GM19324 (cell line): ENCODE results near the gene SNRPF.
A peak's percentile ranks its signal among the peaks of the same experiment; 100 is the strongest.
"Not testable (repeated sequence)": the region's sequence is repeated elsewhere in the genome, so short reads cannot be mapped to it uniquely, and the experiment has no call there.

Experiments used
- ATAC-seq: cut with Tn5 transposase; IDR thresholded peaks from one replicate; pipeline ENCODE4 v1.9.1; 2021; ENCODE audit warnings: mild to moderate bottlenecking, moderate library complexity; ENCODE audit not compliant: unreplicated experiment, low FRiP score

Gene SNRPF

DNA sequence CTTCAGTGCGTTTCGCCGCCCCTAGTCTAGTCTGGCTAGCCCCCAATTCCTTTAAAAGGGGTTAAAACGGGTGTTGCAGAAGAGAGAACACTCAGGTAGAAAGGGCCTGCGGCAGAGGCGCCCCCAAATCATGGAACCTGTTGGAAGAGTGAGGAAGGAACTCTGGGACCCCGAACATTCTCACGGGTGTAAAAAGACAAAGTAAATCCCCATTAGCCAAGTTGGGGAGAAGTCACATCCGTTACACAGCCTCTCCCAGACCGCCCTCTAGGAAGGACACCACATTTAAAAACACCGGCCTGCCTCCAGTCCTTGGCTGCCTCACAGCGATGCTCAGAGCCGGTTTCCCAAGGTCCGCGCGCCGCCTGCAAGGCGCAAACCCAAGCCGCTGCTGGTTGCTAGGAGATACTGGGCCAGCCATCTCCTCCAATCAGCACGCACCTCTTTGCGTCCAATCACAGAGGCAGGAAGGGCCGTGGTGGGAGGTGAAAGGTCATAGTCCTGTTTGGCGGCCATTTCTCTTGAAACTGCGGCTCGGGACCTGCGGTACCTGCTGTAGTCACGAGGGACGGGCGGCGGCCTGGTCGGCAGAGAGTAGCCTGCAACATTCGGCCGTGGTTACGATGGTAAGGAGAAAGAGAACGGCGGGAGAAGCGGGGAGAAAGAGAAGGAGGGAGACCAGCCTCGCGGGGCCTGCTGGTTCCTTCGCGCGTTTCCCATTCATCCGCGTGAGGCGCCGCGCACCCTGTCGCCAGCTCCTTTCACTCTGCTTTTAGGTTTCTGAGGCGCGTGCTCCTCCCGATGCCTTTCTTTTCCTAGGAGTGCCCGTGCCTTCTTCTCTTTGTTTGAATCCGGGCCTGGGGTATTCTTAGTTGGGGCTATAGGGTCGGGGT, at the start of gene SNRPF:
Gene SNRPF (plus strand): TSS at position 502 of the 893 bp plus-strand sequence. CDS start 122 bp downstream, at position 624.
- peak; percentile 99 for ATAC-seq

DNA sequence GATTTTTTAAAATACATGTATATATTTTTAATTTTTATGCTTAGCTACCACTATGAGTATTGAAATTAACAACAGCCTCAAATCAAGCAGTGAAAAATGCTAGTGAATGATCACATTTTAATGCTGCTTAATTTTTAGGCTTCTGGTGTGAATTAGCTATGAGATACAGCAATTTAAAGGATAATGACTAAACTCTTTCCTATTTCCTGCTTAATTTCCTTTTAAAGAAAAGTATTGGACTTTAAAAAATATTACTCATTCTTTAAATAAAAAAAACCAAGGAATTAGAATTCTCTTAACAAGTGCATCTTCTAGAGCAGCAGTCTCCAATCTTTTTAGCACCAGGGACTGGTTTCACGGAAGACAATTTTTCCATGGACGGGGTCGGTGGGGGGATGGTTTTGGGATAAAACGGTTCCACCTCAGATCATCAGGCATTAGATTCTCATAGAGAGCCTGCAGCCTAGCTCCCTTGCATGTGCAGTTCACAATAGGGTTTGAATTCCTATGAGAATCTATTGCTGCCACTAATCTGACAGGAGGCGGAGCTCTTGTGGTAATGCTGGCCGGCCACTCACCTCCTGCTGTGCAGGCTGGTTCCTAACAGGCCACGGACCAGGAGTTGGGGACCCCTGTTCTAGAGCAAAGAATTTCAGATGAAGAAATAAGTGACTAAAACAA, 49.6 kb upstream of the SNRPF start:
- ATAC-seq, result no peak

DNA sequence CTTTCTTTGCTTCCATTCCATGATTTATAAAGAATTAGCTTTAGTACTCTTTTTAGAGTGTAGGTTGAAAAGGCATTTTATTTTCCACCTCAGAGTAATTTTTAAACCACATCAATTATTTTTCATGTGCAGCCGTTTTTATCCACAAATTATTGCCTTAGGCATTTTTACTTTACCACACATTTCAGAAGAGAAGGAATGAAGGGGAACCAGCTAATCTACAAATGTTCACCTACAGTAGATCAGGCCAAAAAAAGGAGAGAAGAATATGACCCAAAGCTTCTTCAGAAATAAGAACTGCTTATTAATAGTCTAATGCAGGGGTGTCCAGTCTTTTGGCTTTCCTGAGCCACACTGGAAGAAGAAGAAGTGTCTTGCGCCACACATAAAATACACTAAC, 48.3 kb upstream of the SNRPF start:
- no peak for ATAC-seq

DNA sequence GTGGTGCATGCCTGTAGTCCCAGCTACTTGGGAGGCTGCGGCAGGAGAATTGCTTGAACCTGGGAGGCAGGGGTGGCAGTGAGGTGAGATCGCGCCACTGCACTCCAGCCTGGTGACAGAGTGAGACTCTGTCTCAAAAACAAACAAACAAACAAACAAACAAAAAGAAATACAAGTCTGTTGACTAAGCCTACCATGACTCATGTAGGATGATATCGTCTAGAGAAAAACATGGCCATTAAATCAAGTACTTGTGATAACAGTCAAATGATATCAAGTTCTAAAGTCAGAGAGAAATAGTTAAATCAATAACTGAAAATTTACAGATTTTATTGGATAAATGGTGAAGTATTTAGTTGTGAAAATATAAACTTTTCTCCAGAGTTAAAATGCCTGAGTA, 46.6 kb upstream of the SNRPF start:
- not testable (repeated sequence) for ATAC-seq

DNA sequence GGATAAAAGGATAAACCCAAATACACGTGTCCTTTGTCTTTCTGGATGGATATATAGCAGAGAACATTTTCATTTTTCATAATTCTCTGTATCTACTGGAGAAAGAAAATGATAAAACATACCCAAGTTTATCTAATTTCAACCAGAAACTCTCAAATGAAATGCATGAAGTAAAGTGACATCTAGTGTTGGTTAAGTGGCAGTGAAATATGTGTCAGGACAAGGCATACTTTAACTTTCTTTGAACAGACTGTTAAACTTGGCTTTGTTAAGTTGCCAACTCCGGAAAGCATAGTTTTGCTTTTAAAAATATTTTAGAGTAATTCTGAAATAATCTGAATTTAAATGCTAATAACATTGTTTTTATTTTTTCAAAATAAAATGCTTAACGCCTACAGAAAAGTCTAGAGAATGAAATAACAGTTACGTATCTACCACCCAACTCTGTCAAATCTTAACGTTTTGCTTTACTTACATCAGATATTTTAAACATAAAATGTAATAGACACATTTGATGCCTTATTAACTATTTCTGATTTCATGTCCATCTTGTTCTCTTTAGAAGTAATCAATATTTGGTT, 43.0 kb upstream of the SNRPF start:
- no peak for ATAC-seq

DNA sequence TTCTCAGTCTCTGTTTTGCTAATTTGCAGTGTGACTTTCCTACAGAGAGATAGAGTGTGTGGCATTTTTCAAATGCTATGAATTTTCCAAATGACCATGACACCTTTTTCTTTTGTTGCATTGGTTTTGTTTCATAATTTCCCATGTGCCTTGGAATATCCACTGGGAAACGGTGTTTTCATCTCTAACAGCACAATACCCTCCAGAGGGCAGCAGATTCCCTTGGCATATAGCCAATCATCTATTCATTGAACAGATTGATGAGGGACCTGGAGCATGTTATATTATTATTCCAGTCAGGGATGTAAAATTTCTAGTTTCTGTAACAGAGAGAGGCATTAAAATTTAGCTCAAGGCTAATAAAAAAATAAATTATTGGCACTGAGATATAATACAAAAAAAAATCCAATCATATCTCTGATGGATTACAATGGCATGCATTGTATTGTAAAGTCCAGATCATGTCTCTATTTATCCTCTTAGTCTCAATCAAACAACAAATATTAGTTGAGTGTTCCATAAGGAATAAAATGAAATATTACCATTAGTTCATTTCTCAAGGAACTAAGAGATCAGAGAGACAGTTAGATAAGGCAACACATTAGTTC, 38.6 kb upstream of the SNRPF start:
- no peak for ATAC-seq

DNA sequence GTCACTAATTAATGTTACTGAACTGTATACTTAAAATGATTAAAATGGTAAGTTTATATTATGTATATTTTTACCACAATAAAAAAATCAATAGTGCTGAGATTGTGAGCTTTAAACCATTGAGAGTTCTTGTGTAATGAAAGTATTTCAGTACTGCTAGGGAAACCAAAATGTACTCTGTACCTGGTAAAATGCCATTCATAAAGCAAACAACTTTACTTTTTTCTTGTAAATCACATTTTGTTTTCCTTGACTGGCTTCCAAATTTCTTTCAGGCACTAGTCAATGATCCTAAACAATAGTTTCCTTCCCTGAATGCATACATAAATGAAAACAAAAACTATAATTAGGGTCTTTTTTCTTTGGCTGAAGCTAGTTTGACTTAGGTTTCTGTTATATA, 29.4 kb upstream of the SNRPF start:
- no peak for ATAC-seq

DNA sequence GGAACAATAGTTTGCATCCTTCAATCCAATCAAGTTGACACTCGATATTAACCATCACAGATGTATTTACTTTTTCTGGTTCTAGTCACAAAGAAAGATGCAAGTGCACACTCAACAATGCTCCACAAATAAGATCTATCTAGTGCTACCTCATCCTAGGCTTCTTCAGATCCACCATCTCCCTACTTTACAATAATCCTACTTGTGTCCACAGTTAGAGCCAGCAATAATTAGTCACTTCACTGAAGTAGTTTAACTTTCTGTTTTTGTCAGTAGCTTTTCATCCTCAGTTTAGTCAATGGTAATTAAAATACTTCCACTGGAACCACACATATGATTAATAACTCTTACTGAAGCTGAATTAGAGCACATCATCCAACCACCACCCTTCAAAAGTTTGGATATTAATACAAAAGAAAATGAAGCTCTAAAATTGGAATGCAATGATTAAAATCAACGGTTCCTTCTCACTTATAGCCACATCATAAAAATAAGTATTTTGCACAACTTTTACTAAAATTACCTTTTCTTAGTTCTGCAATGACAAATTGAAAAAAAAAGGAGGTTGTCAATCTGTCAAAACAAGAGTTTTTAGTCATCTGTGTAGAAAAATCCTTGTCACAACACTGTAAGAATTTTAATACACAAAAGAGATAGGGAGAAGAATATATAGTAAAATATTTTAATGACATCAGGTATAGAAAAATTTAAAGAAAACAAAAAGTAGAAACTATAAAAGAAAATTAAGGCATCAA, 28.2 kb upstream of the SNRPF start:
- no peak for ATAC-seq

DNA sequence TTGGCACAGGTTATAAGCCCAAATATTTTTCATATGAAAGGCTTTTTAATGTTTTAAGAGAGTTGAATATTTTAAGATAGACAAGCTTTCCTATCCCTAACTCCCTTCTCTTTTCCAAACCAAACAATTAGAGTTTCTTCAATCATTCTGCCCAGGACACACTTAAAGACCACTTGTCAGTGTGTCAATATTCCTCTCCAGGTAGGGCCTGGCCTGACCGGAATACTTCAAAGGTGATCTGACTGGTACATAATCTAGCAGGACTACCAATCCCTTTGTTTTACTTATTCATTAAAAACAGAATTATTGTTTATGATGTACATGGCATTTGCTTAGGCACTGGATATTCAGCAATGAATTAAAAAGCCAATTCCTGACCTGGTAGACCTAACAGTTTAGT, 24.2 kb upstream of the SNRPF start:
- ATAC-seq, result no peak

DNA sequence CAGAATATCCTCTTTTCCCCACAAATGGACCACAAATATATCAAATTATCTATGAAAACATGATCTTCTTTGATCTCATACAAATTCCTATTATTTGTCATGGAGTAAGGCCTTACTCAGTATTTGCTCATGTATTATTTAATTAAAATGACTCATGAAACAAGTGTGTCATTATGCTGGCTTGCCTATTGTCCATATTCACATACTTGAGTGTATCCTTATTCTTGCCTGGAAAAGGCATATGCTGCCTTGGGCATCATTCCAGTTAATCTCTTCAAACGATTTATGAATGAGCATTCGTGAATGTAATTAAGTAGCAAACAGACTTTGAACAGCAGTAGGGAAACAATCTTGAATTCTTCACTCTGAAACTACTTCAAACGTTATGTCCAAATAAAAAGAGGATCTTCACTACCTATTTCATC, 22.6 kb upstream of the SNRPF start:
- no peak for ATAC-seq

DNA sequence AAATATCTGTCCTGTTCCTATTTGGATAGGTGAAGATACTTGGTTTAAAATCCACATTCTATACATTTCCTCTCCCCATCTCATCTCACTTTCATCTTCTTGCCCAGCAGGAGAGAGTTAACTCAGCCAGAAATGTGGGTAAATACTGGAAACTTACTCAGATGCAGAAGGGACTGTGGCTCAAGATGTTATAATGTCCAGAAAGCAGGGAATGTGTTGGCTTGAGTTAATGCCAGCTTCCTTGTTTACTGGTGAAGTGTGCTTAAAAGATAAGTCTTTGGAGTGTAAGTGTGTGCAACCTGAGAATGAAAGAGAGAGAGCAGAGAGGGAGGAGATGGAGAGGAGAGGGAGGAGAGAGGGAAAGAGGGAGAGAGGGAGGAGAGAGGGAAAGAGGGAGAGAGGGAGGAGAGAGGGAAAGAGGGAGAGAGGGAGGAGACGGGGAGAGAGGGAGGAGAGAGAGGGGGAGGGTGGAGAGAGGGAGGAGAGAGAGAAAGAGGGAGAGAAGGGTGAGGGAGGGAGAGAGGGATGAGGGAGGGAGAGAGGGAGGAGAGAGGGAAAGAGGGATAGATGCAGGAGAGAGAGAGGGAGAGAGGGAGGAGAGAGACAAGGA, 22.0 kb upstream of the SNRPF start:
- no peak for ATAC-seq

DNA sequence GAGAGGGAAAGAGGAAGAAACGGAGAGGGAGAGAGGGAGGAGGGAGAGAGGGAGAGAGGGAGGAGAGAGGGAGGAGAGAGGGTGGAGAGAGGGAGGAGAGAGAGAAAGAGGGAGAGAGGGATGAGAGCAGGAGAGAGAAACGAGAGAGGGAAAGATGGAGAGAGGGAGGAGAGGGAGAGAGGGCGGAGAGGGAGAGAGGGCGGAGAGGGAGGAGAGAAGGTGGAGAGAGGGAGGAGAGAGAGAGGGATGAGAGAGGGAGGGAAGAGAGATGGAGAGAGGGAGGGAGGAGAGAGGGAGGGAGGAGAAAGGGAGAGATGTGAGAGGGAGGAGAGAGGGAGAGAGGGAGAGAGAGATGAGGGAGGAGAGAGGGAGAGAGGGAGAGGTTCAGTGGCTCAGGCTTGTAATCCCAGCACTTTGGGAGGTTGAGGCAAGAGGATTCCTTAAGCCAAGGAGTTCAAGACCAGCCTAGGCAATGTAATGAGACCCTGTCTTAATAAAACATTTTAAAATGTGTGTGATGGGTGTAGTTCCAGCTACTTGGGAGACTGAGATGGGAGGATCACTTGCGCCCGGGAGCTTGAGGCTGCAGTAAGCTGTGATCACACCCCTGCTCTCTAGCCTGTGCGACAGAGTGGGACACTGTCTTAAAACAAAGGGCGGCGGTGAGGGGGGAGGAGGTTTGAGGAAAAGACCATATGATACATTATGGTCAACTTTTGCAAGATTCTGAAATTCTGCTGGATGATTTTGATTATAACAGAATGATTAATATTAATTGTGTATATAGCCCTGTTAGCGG, 21.3 kb upstream of the SNRPF start:
- ATAC-seq, result no peak

DNA sequence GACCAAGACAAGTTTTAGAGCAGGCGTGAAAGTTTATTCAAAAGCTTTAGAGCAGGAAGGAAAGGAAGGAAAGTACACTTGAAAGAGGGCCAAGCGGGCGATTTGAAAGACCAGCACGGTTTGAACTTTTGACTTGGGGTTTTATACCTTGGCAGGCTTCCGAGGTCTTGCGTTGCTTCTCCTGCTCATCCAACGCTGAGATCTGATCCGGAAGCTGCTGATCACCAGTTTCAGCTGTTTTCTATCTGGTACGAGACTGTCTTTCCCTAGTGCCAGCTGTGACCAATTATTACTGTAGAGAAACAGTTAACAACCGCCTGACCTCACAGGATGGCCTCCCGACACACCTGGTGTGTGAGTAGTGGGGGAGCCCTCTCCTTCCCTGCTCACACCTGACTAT, 20.6 kb upstream of the SNRPF start:
- no peak for ATAC-seq

DNA sequence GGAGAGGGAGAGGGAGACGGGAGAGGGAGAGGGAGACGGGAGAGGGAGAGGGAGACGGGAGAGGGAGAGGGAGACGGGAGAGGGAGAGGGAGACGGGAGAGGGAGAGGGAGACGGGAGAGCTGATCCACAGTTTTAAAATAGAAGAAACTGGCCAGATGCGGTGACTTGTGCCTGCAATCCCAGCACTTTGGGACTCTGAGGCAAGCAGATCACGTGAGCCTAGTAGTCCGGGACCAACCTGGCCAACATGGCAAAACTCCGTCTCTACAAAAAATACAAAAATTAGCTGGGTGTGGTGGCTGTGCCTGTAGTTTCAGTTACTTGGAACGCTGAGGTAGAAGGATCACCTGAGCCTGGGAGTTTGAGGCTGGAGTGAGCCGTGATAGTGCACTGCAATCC, 16.3 kb upstream of the SNRPF start:
- not testable (repeated sequence) for ATAC-seq

DNA sequence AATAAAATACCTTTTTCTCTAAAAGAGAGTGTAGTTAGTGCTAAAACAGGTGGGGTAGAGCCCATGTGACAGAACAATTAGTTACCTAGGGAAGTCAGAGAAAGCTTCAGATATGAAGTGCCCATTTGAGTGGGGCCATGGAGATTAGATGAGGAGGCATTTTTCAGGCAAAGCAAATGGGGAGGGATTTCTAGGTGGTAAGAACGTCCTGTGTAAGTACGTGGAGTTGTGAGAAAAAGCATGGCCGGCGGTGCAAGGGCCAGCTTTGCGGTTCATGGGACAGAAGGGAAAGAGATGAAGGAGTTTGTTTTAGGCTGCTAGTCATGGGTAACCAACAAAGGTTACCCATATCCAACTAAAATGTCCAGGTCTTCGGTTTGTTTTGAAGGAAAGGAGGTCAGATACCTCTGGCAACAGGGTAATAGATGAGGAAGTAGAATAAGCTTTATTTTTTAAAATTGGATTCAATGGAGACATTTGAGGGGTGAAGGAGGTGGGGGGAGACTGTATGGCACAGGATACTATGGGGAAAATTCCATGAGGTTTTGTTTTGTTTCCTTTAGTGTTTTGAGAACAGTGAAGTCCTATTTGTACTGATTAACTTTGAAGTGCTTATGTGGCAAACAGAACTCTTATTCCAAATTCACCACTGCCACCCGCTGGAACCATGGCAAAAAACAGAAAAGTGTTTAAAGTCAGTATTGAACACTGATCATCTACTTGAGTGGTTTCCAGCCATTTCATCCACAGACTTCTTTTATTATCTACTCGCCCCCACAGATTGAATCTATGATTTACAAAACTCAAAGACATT, 10.0 kb upstream of the SNRPF start:
- ATAC-seq, result no peak

DNA sequence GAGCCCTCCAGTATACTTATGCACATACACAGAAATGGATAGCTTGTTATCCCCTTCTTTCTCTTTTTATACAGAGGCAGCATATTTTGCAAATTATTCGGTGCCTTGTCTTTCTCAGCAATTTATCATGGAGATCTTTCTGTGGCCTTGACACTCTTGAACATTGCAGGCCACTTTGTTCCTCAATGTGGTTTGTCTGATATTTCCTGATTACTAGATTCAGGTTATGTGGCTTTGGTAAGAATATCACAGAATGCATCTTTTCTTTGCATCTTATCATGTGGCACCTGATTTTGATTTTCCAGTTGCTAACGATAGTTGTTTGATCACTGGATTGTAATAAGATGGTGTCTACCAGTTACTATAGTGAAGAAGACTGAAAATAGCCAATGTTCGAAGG, 7.1 kb upstream of the SNRPF start:
- ATAC-seq, result no peak

DNA sequence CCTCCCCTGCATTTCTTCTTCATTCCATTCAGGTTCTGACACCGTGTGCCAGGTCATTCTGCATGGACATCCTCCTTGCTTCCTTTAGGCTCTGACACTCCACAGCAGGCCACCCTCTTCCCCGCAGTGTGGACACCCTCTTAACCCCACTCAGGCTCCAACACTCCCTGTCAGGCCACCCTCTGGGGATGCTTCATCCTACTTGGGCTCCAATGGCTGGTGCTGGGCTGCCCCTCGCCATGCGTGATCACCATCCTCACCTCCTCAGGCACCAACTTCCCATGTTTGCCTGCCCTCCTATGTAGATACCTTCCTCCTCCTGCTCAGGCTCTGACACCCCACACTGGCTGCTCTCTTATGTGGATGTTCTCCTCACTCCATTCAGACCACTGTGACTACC, 6.6 kb upstream of the SNRPF start:
- no peak for ATAC-seq

DNA sequence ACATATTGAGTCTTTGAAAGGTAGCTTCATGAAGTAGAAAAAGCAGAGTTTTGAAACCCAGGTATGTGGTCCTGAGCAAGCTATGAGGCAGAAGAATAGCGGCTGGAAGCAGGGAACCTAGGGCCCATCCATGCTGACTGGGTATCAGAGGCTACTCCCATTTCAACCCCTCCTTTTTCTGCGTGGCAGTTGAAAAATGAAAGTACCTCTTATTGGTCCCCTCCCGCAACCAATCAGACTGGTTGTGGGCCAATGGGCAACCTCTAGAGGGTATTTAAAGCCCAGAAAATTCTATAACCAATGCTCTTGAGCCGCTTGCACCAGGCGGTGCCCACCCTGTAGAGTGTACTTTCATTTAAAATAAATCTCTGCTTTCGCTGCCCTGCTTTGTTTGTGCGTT, 1.6 kb upstream of the SNRPF start:
- ATAC-seq, result no peak
